Measurements from ENCODE around the gene HSP90AB1.

HSP90AB1 gene

DNA sequence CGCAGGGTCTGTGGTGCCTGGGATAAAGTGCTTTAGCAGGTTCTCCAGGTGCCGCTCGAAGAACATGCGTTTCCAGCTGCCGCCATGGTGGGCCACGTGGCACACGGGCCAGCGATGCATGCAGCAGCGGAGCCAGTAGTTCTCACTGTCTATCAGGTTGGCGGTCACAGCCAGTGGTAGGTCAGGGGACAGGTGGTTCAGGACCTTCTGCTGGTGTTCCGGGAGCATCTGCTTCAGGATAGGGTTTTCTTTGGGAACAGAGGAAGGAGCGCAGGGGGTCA, 39.3 kb downstream of the HSP90AB1 start:
- DNase-seq (ENCODE audit: low read depth in 3 of 3), result no peak

GRCh38 chr6:44286747-44287146, 39.8 kb downstream of the HSP90AB1 start:
- no peak for DNase-seq (ENCODE audit: low read depth in 3 of 3)

- DNase-seq (ENCODE audit: low read depth in 3 of 3), result no peak
These were observed 42.9 kb downstream of the HSP90AB1 start for GRCh38 chr6:44289726-44290260.

DNA sequence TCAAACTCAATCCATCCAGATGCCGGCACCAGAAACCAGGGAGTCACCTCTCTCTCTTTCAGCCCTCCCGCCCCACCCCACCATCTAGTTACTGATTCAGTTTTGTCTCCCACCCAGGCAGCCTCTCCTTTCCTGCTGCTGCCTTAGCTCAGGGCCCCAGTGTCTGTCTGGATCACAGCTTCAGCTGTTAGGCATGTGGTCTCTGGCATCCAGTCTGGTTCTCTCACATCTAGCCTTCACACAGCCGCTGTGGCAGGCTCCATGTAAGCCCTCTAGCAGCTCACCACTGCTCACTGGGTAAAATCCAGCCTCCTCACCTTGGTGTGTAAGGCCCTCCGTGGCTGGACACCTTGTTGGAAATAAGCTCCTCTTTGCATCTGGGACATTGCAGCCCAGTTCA, 44.9 kb downstream of the HSP90AB1 start:
- no peak for DNase-seq (ENCODE audit: low read depth in 3 of 3)

GRCh38 chr6:44292661-44293365, 45.9 kb downstream of the HSP90AB1 start:
- no peak for DNase-seq (ENCODE audit: low read depth in 3 of 3)

- no peak for DNase-seq (ENCODE audit: low read depth in 3 of 3)
These were observed 48.2 kb downstream of the HSP90AB1 start for GRCh38 chr6:44294832-44295791.

- peak in 2 of 3 donors; percentile 18 to 50 for DNase-seq (ENCODE audit: low read depth in 3 of 3)
These were observed 50.5 kb downstream of the HSP90AB1 start for GRCh38 chr6:44297063-44298038.

GRCh38 chr6:44298055-44298803, 51.3 kb downstream of the HSP90AB1 start:
- no peak for DNase-seq (ENCODE audit: low read depth in 3 of 3)

- DNase-seq (ENCODE audit: low read depth in 3 of 3), result no peak
These were observed 52.0 kb downstream of the HSP90AB1 start for GRCh38 chr6:44298864-44299263.

GRCh38 chr6:44300292-44300823, 53.5 kb downstream of the HSP90AB1 start:
- DNase-seq (ENCODE audit: low read depth in 3 of 3), result no peak

DNA sequence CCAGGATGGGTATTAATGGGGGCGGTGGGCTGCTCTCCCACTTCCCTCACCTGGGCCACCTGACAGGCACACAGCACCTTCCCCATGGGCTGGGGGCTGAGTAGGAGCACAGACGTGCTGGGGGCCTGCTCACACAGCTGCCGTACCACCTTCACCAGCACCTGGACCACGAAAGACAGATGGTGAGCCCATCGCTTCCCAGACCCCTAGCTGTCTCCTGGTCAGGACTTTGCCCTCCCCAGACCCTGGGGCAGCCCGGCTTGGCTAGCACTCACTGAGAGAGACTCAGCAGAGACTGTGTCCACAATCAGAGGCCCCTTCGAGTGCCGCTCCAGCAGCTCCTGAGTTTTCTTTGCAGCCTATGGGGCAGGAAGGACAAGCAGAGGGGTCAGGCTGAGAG, 54.2 kb downstream of the HSP90AB1 start:
- DNase-seq (ENCODE audit: low read depth in 3 of 3), result no peak

- DNase-seq (ENCODE audit: low read depth in 3 of 3), result no peak
These were observed 55.1 kb downstream of the HSP90AB1 start for GRCh38 chr6:44301782-44302564.

DNA sequence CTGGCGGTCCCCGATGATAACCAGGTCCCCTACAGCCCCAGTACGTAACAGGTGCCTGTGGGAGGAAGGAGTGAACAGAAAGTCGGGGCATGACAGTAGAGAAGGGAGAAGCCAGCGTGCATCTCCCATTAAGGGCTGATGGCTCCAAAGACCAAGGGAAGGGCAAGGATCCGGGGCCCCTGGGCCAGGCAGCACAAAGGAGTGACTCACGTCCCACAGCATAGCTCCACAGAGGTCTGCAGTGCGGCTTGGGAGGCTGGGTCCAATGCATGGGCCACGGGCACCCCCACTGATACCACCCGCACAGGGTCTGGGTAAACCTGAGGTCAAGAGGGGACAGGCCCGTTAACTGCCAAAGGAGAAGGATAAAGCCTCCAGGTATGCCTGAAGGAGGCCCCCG, 56.0 kb downstream of the HSP90AB1 start:
- no peak for DNase-seq (ENCODE audit: low read depth in 3 of 3)
